ENCODE measurements around the gene DHRSX.

DNA sequence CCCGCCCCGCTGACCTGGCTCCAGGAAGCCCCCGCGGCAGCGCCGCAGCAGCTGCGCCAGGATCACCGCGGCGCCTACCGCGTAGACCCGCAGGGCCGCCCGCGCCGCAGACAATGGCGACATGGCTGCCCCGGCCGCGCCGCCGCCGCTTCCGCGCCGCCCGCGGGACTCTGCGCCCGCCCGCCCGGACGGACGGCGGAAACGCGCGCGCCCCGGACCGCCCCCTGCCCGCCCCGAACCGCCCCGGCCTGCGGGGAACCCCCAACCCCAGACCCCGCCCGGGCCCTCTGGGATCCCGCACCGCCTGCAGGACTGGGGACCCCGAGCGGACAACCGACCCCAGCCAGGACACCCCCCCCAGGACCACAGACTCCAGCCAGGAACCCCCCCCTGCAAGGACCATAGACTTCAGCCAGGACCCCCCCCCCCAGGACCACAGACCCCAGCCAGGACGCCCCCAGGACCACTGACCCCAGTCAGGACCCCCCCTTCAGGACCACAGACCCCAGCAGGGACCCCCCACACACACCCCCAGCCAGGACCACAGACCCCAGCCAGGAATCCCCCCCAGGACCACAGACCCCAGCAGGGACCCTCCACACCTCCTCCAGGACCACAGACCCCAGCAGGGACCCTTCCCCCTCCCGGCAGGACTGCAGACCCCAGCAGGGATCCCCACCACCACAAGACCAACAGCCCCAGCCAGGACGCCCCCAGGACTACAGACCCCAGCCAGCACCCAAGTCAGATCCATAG, at the start of gene DHRSX, which contains the start of gene ZBED1:
- TF ChIP-seq, protein P1, sequence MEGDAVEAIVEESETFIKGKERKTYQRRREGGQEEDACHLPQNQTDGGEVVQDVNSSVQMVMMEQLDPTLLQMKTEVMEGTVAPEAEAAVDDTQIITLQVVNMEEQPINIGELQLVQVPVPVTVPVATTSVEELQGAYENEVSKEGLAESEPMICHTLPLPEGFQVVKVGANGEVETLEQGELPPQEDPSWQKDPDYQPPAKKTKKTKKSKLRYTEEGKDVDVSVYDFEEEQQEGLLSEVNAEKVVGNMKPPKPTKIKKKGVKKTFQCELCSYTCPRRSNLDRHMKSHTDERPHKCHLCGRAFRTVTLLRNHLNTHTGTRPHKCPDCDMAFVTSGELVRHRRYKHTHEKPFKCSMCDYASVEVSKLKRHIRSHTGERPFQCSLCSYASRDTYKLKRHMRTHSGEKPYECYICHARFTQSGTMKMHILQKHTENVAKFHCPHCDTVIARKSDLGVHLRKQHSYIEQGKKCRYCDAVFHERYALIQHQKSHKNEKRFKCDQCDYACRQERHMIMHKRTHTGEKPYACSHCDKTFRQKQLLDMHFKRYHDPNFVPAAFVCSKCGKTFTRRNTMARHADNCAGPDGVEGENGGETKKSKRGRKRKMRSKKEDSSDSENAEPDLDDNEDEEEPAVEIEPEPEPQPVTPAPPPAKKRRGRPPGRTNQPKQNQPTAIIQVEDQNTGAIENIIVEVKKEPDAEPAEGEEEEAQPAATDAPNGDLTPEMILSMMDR (IDR thresholded peaks at IDR 0.05; ENCODE audit: insufficient read depth, low read depth, low read length), result no peak
- TF ChIP-seq EZH2 (IDR thresholded peaks at IDR 0.05; ENCODE audit: insufficient read depth, low read length), result no peak
